IPS-18a (cell line): ENCODE measurements around the gene KRTAP10-7.

Experiments
- H3K27ac ChIP-seq: one replicate; pipeline ENCODE4 v1.5.1; 2013; ENCODE audit warnings: low read length
- H3K27me3 ChIP-seq: one replicate; pipeline ENCODE4 v1.6.1; 2013; ENCODE audit warnings: mild to moderate bottlenecking, low read length; ENCODE audit not compliant: control insufficient read depth, insufficient read depth
- H3K36me3 ChIP-seq: one replicate; pipeline ENCODE4 v1.6.1; 2013; ENCODE audit warnings: low read depth, low read length; ENCODE audit not compliant: control insufficient read depth
- H3K4me1 ChIP-seq: one replicate; pipeline ENCODE4 v1.6.1; 2013; ENCODE audit warnings: low read depth, low read length; ENCODE audit not compliant: control insufficient read depth
- H3K4me3 ChIP-seq: one replicate; pipeline ENCODE4 v1.5.1; 2013; ENCODE audit warnings: low read length
- H3K9ac ChIP-seq: one replicate; pipeline ENCODE4 v1.6.1; 2013; ENCODE audit warnings: mild to moderate bottlenecking, low read length, moderate library complexity
- H3K9me3 ChIP-seq: one replicate; pipeline ENCODE4 v1.6.1; 2013; ENCODE audit warnings: low read depth, low read length; ENCODE audit not compliant: control insufficient read depth

The KRTAP10-7 gene

DNA sequence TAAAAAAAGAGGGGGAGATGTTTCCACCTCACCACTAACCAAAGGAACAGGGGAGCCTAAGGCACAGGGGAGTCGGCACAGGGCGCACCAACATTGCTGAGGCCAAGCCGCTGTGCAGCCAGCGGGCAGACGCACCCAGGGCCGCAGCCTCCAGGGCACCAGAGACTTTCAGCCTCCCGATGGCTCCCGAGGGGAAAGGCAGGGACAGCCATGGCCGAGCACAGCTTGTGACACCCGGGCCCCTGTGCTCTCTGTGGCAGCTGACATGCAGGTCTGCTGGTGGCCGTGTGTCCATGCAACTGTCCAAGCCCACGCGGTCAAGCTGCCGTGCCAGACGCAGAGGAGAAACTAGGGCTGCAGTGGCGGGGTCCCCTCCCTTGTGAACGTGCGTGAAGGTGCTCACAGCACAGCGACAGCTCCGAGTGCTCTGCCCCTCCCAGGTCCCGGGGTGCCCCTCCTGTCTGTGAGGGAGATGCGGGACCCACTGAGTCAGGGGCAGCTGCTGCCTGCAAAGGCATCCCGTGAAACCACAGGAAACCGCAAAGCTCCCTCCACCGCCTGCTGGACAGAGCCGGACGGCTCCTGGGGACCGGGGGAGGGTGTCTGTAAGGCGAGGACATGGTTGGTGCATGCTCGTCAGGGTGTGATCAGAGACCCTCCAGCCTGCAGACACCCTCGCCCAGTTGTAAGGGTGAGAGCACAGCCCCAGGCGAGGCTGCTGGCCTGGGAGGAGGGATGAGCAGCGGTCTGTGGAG lies 48.3 kb downstream of the KRTAP10-7 start:
- no peak overlapping the region for H3K27ac ChIP-seq
- H3K9me3 ChIP-seq: peaks cover 10% of the 10 kb centered on the region
- no peak overlapping the region for H3K9ac ChIP-seq
- H3K4me1 ChIP-seq: peaks cover 4% of the 10 kb centered on the region
- H3K27me3 ChIP-seq: no peaks in the 10 kb centered on the region
- no peak overlapping the region for H3K4me3 ChIP-seq
- no peaks in the 10 kb centered on the region for H3K36me3 ChIP-seq

DNA sequence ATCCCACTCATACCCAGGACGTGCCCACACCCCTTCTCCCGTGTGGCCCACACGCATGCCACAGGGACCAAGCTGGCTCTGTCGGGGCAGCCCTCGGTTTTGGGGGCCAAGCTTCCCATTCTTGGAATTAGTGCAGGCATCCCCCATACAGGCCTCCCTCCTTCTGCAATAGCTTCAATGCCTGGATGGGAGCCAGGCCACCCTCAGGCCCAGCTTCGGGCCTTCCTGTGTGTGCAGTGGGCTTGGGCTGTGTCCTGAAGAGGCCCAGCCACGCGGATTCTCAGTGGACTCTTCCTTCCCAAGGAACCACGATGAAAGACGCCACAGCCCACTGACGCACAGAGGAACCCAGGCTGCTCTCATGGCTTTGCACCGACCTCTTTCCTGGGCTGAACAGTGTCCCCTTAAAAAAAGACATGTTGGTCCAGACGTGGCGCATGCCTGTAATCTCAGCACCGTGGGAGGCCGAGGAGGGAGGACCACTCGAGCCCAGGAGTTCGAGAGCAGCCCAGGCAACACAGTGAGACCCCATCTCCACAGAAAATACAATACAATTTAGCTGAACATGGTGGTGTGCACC lies 49.2 kb downstream of the KRTAP10-7 start:
- Histone ChIP-seq H3K4me3 (no peak overlapping the region), H3K36me3 (no peaks in the 10 kb centered on the region), H3K9ac (no peak overlapping the region), H3K4me1 (peaks cover 4% of the 10 kb centered on the region), H3K27me3 (no peaks in the 10 kb centered on the region), H3K27ac (no peak overlapping the region), H3K9me3 (peaks cover 6% of the 10 kb centered on the region)

DNA sequence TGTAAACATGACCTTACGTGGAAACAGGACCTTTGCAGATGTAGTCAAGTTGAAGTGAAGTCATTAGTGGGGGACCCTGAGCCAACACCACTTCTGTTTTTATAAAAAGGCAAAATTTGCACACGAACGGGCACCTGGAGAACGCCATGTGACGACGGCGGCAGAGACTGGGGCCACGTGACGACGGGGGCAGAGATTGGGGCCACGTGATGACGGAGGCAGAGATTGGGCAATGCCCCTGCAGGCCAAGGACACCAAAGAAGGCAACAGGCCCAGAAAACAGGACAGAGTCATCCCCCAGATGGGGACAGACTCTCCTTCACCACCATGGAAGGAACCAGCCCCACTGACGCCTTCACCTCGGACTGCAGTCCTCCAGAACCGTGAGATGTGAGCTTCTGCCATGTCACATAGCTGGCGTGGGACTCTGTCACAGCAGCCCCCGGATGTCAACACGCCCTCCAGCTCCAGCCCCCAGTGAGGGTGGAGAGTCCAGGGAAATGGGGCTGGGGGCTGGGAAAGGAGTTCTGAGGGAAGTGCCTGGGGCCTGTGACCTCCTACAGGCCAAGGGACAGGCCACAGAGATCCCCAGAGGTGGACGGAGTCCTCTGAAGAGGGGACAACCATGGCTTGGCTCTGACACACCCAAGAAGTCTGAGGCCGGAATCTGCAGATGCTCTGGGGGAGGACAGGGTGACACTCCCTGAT lies 50.0 kb downstream of the KRTAP10-7 start:
- H3K4me1 ChIP-seq: peaks cover 4% of the 10 kb centered on the region
- no peaks in the 10 kb centered on the region for H3K36me3 ChIP-seq
- H3K27me3 ChIP-seq: no peaks in the 10 kb centered on the region
- H3K9me3 ChIP-seq: no peaks in the 10 kb centered on the region
- H3K27ac ChIP-seq: no peak overlapping the region
- H3K9ac ChIP-seq: no peak overlapping the region
- H3K4me3 ChIP-seq: no peak overlapping the region

DNA sequence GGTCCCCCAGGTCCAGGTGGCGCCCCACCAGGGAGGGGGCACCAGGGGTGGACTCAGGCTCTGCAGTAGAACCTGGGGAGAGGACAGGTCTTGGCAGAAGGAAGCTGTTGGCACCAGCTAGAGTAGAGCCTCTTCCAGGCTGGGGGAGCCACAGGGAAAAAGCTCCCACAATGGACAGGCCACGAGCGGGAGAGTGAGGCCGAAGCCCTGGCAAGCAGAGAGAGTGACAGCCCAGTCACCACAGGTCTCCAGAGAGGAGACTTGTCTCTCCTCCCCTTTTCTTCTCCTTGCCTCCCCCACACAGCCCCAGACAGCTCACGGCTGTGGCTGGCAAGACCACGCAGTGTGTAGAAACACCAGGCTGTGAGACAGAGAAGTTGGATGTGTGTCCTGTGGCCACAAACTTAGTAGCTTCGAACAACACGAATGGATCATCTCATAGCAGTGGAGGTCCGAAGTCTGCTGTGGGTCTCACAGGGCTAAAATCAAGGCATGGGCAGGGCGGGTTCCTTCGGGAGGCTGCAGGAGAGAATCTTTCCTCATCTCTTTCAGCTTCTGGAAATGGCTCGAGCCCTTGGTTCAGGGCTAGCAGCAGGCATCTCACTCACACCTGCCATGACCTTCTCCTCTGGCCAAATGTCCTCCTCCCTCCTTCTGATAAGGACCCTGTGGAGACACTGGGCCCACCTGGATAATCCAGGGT lies 50.7 kb downstream of the KRTAP10-7 start:
- no peak overlapping the region for H3K9ac ChIP-seq
- no peak overlapping the region for H3K4me3 ChIP-seq
- H3K9me3 ChIP-seq: no peaks in the 10 kb centered on the region
- no peaks in the 10 kb centered on the region for H3K36me3 ChIP-seq
- no peak overlapping the region for H3K27ac ChIP-seq
- no peaks in the 10 kb centered on the region for H3K27me3 ChIP-seq
- peaks cover 4% of the 10 kb centered on the region for H3K4me1 ChIP-seq
